Left lung (tissue), 10 donors: ENCODE data around the gene SNX12. TPM values are rescaled to one million over a fixed set of nuclear protein-coding genes. Genes with fewer than 3 reads are reported as not detected.

Source experiments
- ATAC-seq: fragments of 200-7000 bp; cut with Tn5 transposase; one replicate; pipeline ENCODE4 v1.9.1; 2020; ENCODE audit warnings: moderate library complexity
- DNase-seq, 4 donors: peaks; one replicate each; pipeline ENCODE4 v3.0.0-alpha.2; 2013 to 2020
- H3K27ac ChIP-seq, 2 donors: fragments of 200-600 bp; sonication (generic) in 1 of 2; one replicate each; pipeline versions ENCODE4 v1.5.0 to v1.8.0; 2020 to 2021
- H3K27me3 ChIP-seq, 2 donors: fragments of 200-600 bp; sonication (generic) in 1 of 2; one replicate each; pipeline versions ENCODE4 v1.5.0 to v1.8.0; 2020 to 2021
- H3K36me3 ChIP-seq, 2 donors: fragments of 200-600 bp; sonication (generic) in 1 of 2; one replicate each; pipeline versions ENCODE4 v1.5.0 to v1.8.0; 2020 to 2021
- H3K4me1 ChIP-seq, 2 donors: fragments of 200-600 bp; one replicate each; pipeline ENCODE4 v1.8.0; 2021
- H3K4me3 ChIP-seq, 2 donors: fragments of 200-600 bp; sonication (generic) in 1 of 2; one replicate each; pipeline versions ENCODE4 v1.5.0 to v1.8.0; 2020 to 2021; ENCODE audit warnings: mild to moderate bottlenecking in 1 of 2
- H3K9me3 ChIP-seq, 2 donors: fragments of 200-600 bp; sonication (generic) in 1 of 2; one replicate each; pipeline versions ENCODE4 v1.5.0 to v1.8.0; 2020 to 2021
- CTCF ChIP-seq, 2 donors: fragments of 200-600 bp; sonication (generic) in 1 of 2; IDR thresholded peaks; one replicate each; pipeline versions ENCODE4 v1.5.0 to v1.8.0; 2021; ENCODE audit warnings: antibody characterized with exemption in 2 of 2
- intact Hi-C, 2 donors: fragments of 100-400 bp; cut with DNase I; formaldehyde crosslinking; loops; one replicate each; pipeline versions ENCODE4 v1.11.2 to v1.14.2; 2022
- polyA plus RNA-seq, 6 donors: library from polyadenylated mRNA; unstranded; fragments of 120-200 nt; gene quantifications; one replicate each; pipeline ENCODE4 v1.2.1, GENCODE V29; 2013; ENCODE audit not compliant: insufficient read length in 6 of 6
- total RNA-seq, 2 donors: library from RNA; stranded (reverse); fragmentation: NEBNext Ultra II Directional; extraction: Animal tissue kit (Norgen Biotek cat#: 25700); gene quantifications; one replicate each; pipeline ENCODE4 v1.2.1, GENCODE V29; 2021
- donor health status: DM: no; HTN: yes; CAD: no.
- donor health status: DM: no; HTN: no; CAD: no.

The SNX12 gene
- total and polyA plus RNA-seq, 8 donors = 53.0 to 69.2 (median 55.7) TPM

- H3K27me3 ChIP-seq = no peaks in the 10 kb centered on the region
- ATAC-seq (peak; percentile 40), DNase-seq (peak in 1 of 4 donors; percentile 40)
- no peak for TF ChIP-seq CTCF (IDR thresholded peaks at IDR 0.05)
- peaks cover 0 to 7% of the 10 kb centered on the region in 2 donors for H3K36me3 ChIP-seq
- peaks cover 3 to 35% of the 10 kb centered on the region in 2 donors for H3K4me1 ChIP-seq
- H3K27ac ChIP-seq = peak overlapping the region; percentile 39 to 61
- no peaks in the 10 kb centered on the region for H3K9me3 ChIP-seq
- intact Hi-C loops = no loop called here
- H3K4me3 ChIP-seq = no peak overlapping the region
These were observed 35.2 kb upstream of the SNX12 start for GRCh38 chrX:71103110-71103983.

GRCh38 chrX:71102292-71102691 lies 34.2 kb upstream of the SNX12 start:
- DNase-seq = no peak
- H3K27ac ChIP-seq = peak overlapping the region in 1 of 2 donors; percentile 61
- no peak for TF ChIP-seq CTCF (IDR thresholded peaks at IDR 0.05)
- peaks cover 0 to 7% of the 10 kb centered on the region in 2 donors for H3K36me3 ChIP-seq
- H3K4me1 ChIP-seq = peaks cover 3 to 40% of the 10 kb centered on the region in 2 donors
- ATAC-seq = no peak
- no peak overlapping the region for H3K4me3 ChIP-seq
- no peaks in the 10 kb centered on the region for H3K27me3 ChIP-seq
- intact Hi-C loops = no loop called here
- no peaks in the 10 kb centered on the region for H3K9me3 ChIP-seq

GRCh38 chrX:71100581-71101505 lies 32.7 kb upstream of the SNX12 start:
- H3K4me1 ChIP-seq = peaks cover 3 to 47% of the 10 kb centered on the region in 2 donors
- H3K4me3 ChIP-seq = no peak overlapping the region
- H3K36me3 ChIP-seq = peaks cover 0 to 7% of the 10 kb centered on the region in 2 donors
- ATAC-seq = no peak
- no peak overlapping the region for H3K27ac ChIP-seq
- H3K9me3 ChIP-seq = no peaks in the 10 kb centered on the region
- DNase-seq = no peak
- intact Hi-C loops = no loop called here
- TF ChIP-seq CTCF (IDR thresholded peaks at IDR 0.05) = no peak
- no peaks in the 10 kb centered on the region for H3K27me3 ChIP-seq

GRCh38 chrX:71099736-71100135 lies 31.6 kb upstream of the SNX12 start:
- no peak for ATAC-seq

More at GRCh38 chrX:71099736-71100135, 31.6 kb upstream of the SNX12 start:
- Histone ChIP-seq H3K27me3 (no peaks in the 10 kb centered on the region), H3K4me1 (peaks cover 3 to 46% of the 10 kb centered on the region in 2 donors), H3K4me3 (no peak overlapping the region), H3K27ac (no peak overlapping the region), H3K9me3 (no peaks in the 10 kb centered on the region), H3K36me3 (peaks cover 0 to 7% of the 10 kb centered on the region in 2 donors)
- no peak for TF ChIP-seq CTCF (IDR thresholded peaks at IDR 0.05)
- intact Hi-C loops = no loop called here
- DNase-seq = no peak
